Mesendoderm (in vitro differentiated cells): Measurements from ENCODE around the gene IL1A.

ENCODE experiments used
- DNase-seq: peaks from one replicate; pipeline ENCODE4 v3.0.0; 2013
- H2AK5ac ChIP-seq: 2 replicates; pipeline ENCODE4 v1.6.1; 2013; ENCODE audit warnings: low read length, inconsistent platforms
- H2BK120ac ChIP-seq: 2 replicates; pipeline ENCODE4 v1.6.1; 2013; ENCODE audit warnings: low read depth, mild to moderate bottlenecking, low read length, moderate library complexity, mixed read lengths
- H2BK15ac ChIP-seq: replicated peaks from 2 replicates; pipeline ENCODE4 v1.6.1; 2013; ENCODE audit warnings: low read depth, mild to moderate bottlenecking, moderate library complexity
- H2BK5ac ChIP-seq: 2 replicates; pipeline ENCODE4 v1.6.1; 2013; ENCODE audit warnings: low read length, inconsistent platforms
- H3K18ac ChIP-seq: 2 replicates; pipeline ENCODE4 v1.6.1; 2013; ENCODE audit warnings: mild to moderate bottlenecking, low read length, mixed read lengths
- H3K23ac ChIP-seq: one replicate; pipeline ENCODE4 v1.6.1; 2013; ENCODE audit warnings: low read length
- H3K27ac ChIP-seq: 2 replicates; pipeline ENCODE4 v1.5.1; 2013; ENCODE audit warnings: low read depth, mild to moderate bottlenecking, inconsistent platforms, low read length, moderate library complexity
- H3K27me3 ChIP-seq: 2 replicates; pipeline ENCODE4 v1.6.1; 2013; ENCODE audit warnings: low read length, control low read depth, mild to moderate bottlenecking, inconsistent platforms; ENCODE audit not compliant: insufficient read depth, poor library complexity
- H3K36me3 ChIP-seq: 2 replicates; pipeline ENCODE4 v1.6.1; 2013; ENCODE audit warnings: low read length, inconsistent platforms; ENCODE audit not compliant: control insufficient read depth, insufficient read depth
- H3K4ac ChIP-seq: one replicate; pipeline ENCODE4 v1.6.1; 2013; ENCODE audit warnings: low read depth, mild to moderate bottlenecking, low read length, moderate library complexity
- H3K4me1 ChIP-seq: 2 replicates; pipeline ENCODE4 v1.6.1; 2013; ENCODE audit warnings: low read depth, low read length, inconsistent platforms; ENCODE audit not compliant: control insufficient read depth
- H3K4me2 ChIP-seq: 2 replicates; pipeline ENCODE4 v1.6.1; 2013; ENCODE audit warnings: low read length
- H3K4me3 ChIP-seq: 2 replicates; pipeline ENCODE4 v1.5.1; 2013; ENCODE audit warnings: mild to moderate bottlenecking, low read length
- H3K56ac ChIP-seq: one replicate; pipeline ENCODE4 v1.6.1; 2013; ENCODE audit warnings: low read length
- H3K79me1 ChIP-seq: 2 replicates; pipeline ENCODE4 v1.6.1; 2013; ENCODE audit warnings: low read length, inconsistent platforms
- H3K79me2 ChIP-seq: 2 replicates; pipeline ENCODE4 v1.6.1; 2013; ENCODE audit warnings: mild to moderate bottlenecking, low read length; ENCODE audit not compliant: control insufficient read depth, insufficient read depth
- H3K9ac ChIP-seq: 2 replicates; pipeline ENCODE4 v1.6.1; 2013; ENCODE audit warnings: low read length, inconsistent platforms
- H4K5ac ChIP-seq: one replicate; pipeline ENCODE4 v1.6.1; 2013; ENCODE audit warnings: low read length
- H4K8ac ChIP-seq: one replicate; pipeline ENCODE4 v1.6.1; 2013; ENCODE audit warnings: low read depth, mild to moderate bottlenecking, control low read depth, low read length, moderate library complexity
- WGBS: extraction: QIAGEN DNeasy Blood & Tissue Kit; methylation state at CpG from one replicate; pipeline ENCODE4 v1.1.7; 2013; ENCODE audit warnings: low lambda C conversion rate, missing lambda C conversion rate; ENCODE audit not compliant: insufficient coverage; ENCODE audit errors: extremely low coverage; 5-methylcytosine and 5-hydroxymethylcytosine counted together

The IL1A gene

DNA sequence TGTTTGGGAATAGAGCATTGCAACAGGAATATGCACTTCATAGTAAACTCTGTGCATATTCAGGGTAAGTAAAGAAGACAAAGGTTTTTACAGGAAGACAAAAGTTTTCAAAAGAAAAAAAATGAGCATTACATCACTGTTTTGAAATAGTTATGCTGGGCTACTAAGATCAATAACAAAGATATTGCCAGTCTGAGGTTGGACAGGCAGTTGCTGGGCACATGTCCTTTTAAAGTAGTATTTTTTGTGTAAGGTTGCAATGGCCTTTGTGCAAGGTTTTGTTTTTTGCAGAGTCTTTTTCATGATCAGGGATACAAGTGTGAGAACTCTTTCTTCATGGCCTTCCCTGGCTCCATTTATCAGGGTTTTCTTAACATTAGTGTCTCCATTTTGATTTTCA is 36.0 kb upstream of the IL1A start:
- Histone ChIP-seq H3K23ac (no peak overlapping the region), H3K27me3 (no peaks in the 10 kb centered on the region), H2BK120ac (no peak overlapping the region), H3K56ac (no peak overlapping the region), H3K9ac (no peak overlapping the region), H4K5ac (no peak overlapping the region), H3K4me1 (no peaks in the 10 kb centered on the region), H3K36me3 (no peaks in the 10 kb centered on the region), H2AK5ac (no peak overlapping the region), H3K79me2 (no peaks in the 10 kb centered on the region), H3K4me2 (no peak overlapping the region), H3K4ac (no peak overlapping the region), H3K4me3 (no peak overlapping the region), H3K27ac (no peak overlapping the region), H3K18ac (no peak overlapping the region), H2BK5ac (no peak overlapping the region), H2BK15ac (no peak overlapping the region), H4K8ac (no peak overlapping the region), H3K79me1 (no peaks in the 10 kb centered on the region)
- no peak for DNase-seq

- no peak for DNase-seq
- no peak overlapping the region for H3K23ac ChIP-seq
- H4K8ac ChIP-seq, result no peak overlapping the region
- no peaks in the 10 kb centered on the region for H3K79me1 ChIP-seq
- no peak overlapping the region for H3K18ac ChIP-seq
- H3K4ac ChIP-seq, result no peak overlapping the region
- H4K5ac ChIP-seq, result no peak overlapping the region
- no peak overlapping the region for H3K56ac ChIP-seq
- H3K36me3 ChIP-seq, result no peaks in the 10 kb centered on the region
- no peak overlapping the region for H3K9ac ChIP-seq
- no peak overlapping the region for H3K27ac ChIP-seq
- no peak overlapping the region for H3K4me2 ChIP-seq
- no peak overlapping the region for H3K4me3 ChIP-seq
- no peak overlapping the region for H2BK120ac ChIP-seq
- no peak overlapping the region for H2AK5ac ChIP-seq
- H2BK5ac ChIP-seq, result no peak overlapping the region
- H3K27me3 ChIP-seq, result no peaks in the 10 kb centered on the region
- H3K79me2 ChIP-seq, result no peaks in the 10 kb centered on the region
- no peaks in the 10 kb centered on the region for H3K4me1 ChIP-seq
- no CpG with 5 or more reads among the region's 7 CpGs for WGBS
- no peak overlapping the region for H2BK15ac ChIP-seq
These were observed 34.8 kb upstream of the IL1A start for GRCh38 chr2:112819081-112819480.

DNA sequence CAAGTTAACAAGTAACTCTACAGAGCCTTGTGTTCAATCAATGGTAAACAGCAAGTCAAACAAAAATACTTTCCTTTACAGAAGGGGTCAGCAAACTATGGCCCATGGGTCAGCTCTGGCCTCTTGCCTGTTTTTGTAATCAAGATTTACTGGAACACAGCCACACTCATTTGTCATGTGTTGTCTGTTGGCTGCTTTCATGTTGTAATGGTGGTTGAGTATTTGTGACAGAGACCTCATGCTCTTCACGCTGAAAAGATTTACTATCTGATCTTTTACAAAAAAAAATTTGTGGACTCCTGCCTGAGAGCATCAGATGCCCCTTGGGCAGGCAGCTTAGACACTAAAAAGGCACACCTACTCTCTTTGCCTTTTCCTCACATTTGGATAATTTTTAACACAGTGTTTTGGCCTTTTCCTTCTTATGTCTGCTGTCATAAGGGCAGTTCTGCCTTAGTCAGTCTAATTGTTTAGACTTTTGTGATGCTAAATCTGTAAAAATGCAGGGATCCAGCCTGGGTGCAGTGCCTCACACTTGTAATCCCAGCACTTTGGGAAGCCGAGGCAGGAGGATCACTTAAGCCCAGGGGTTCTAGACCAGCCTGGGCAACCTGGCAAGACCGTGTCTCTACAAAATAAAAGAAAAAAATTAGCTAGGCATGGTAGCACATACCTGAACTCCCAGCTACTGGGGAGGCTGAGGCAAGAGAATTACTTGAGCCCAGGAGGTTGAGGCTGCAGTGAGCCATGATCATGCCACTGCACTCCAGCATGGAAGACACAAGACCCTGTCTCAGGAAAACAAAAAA is 34.0 kb upstream of the IL1A start:
- H3K79me2 ChIP-seq, result no peaks in the 10 kb centered on the region
- H3K4me3 ChIP-seq, result no peak overlapping the region
- no peak overlapping the region for H3K4ac ChIP-seq
- no peak overlapping the region for H3K56ac ChIP-seq
- H3K4me1 ChIP-seq, result no peaks in the 10 kb centered on the region
- H2BK5ac ChIP-seq, result no peak overlapping the region
- DNase-seq, result no peak
- no peak overlapping the region for H3K23ac ChIP-seq
- no peak overlapping the region for H3K27ac ChIP-seq
- H3K18ac ChIP-seq, result no peak overlapping the region
- H3K9ac ChIP-seq, result no peak overlapping the region
- no peaks in the 10 kb centered on the region for H3K36me3 ChIP-seq
- H3K79me1 ChIP-seq, result no peaks in the 10 kb centered on the region
- H3K27me3 ChIP-seq, result no peaks in the 10 kb centered on the region
- H2BK15ac ChIP-seq, result no peak overlapping the region
- no peak overlapping the region for H2BK120ac ChIP-seq
- no CpG with 5 or more reads among the region's 3 CpGs for WGBS
- no peak overlapping the region for H2AK5ac ChIP-seq
- H4K8ac ChIP-seq, result no peak overlapping the region
- H3K4me2 ChIP-seq, result no peak overlapping the region
- no peak overlapping the region for H4K5ac ChIP-seq

DNA sequence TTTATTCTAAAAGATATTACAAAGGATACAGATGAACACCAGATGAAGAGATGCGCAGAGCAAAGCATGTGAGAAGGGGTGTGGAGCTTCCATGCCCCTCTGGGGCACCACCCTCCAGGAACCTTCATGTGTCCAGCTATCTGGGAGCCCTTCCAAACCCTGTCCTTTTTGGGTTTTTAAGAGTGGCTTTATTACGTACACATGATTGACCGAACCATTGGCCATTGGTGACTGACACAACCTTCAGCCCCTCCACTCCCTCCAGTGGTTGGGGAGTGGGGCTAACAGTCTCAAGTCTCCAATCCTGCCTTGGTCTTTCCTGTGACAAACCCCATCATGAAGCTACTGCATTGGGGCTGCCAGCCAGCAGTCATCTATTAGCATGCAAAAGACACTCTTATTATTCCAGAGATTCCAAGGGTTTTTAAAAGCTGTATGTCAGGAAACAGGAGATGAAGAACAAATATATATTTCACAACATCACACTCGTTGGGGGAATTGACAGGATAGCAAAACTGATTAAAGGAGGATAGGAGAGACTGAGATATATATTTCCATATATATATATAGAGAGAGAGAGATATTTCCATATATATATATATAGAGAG is 32.9 kb upstream of the IL1A start:
- H3K79me1 ChIP-seq, result no peaks in the 10 kb centered on the region
- no peak overlapping the region for H2BK120ac ChIP-seq
- H3K18ac ChIP-seq, result no peak overlapping the region
- no peak overlapping the region for H3K4ac ChIP-seq
- no peak overlapping the region for H4K8ac ChIP-seq
- no peak overlapping the region for H3K23ac ChIP-seq
- H2AK5ac ChIP-seq, result no peak overlapping the region
- no peak overlapping the region for H2BK15ac ChIP-seq
- no peaks in the 10 kb centered on the region for H3K79me2 ChIP-seq
- H3K56ac ChIP-seq, result no peak overlapping the region
- no CpG with 5 or more reads among the region's 4 CpGs for WGBS
- no peaks in the 10 kb centered on the region for H3K36me3 ChIP-seq
- peak; percentile 38 for DNase-seq
- H3K27me3 ChIP-seq, result no peaks in the 10 kb centered on the region
- no peaks in the 10 kb centered on the region for H3K4me1 ChIP-seq
- H2BK5ac ChIP-seq, result no peak overlapping the region
- H3K27ac ChIP-seq, result no peak overlapping the region
- H3K9ac ChIP-seq, result no peak overlapping the region
- H3K4me2 ChIP-seq, result no peak overlapping the region
- H4K5ac ChIP-seq, result no peak overlapping the region
- no peak overlapping the region for H3K4me3 ChIP-seq

GRCh38 chr2:112814278-112814677 is 30.0 kb upstream of the IL1A start:
- Histone ChIP-seq H3K79me2 (no peaks in the 10 kb centered on the region), H3K18ac (peak overlapping the region; percentile 41), H2BK5ac (no peak overlapping the region), H3K4ac (no peak overlapping the region), H3K23ac (no peak overlapping the region), H3K4me2 (no peak overlapping the region), H3K56ac (no peak overlapping the region), H3K27me3 (no peaks in the 10 kb centered on the region), H3K4me3 (no peak overlapping the region), H2AK5ac (no peak overlapping the region), H4K8ac (no peak overlapping the region), H3K4me1 (no peaks in the 10 kb centered on the region), H3K9ac (no peak overlapping the region), H2BK15ac (no peak overlapping the region), H4K5ac (no peak overlapping the region), H2BK120ac (no peak overlapping the region), H3K79me1 (no peaks in the 10 kb centered on the region), H3K36me3 (no peaks in the 10 kb centered on the region), H3K27ac (peak overlapping the region; percentile 31)
- no CpG with 5 or more reads among the region's 2 CpGs for WGBS
- peak; percentile 93 for DNase-seq
